Tibial nerve (tissue), 4 donors: Measurements from ENCODE around the gene AQP12B. TPM values are rescaled to one million over a fixed set of nuclear protein-coding genes. Genes with fewer than 3 reads are reported as not detected.
"Not testable (repeated sequence)": the region's sequence is repeated elsewhere in the genome, so short reads cannot be mapped to it uniquely, and the experiment has no call there.

Experiments used
- DNase-seq, 2 donors: peaks; one replicate each; pipeline ENCODE4 v3.0.0-alpha.2; 2019; ENCODE audit warnings: low spot score in 2 of 2
- H3K27ac ChIP-seq, 4 donors: fragments of 200-600 bp; sonication (generic) in 3 of 4; one replicate each; pipeline ENCODE4 v1.5.1; 2017 to 2019; ENCODE audit warnings: mild to moderate bottlenecking in 1 of 4
- H3K27me3 ChIP-seq, 2 donors: fragments of 200-600 bp; sonication (generic) in 1 of 2; one replicate each; pipeline versions ENCODE4 v1.5.1 to v1.6.0; 2017 to 2019
- H3K36me3 ChIP-seq, 3 donors: fragments of 200-600 bp; sonication (generic); one replicate each; pipeline ENCODE4 v1.5.1; 2018 to 2019
- H3K4me1 ChIP-seq, 4 donors: fragments of 200-600 bp; sonication (generic) in 3 of 4; one replicate each; pipeline ENCODE4 v1.5.1; 2017 to 2019
- H3K4me3 ChIP-seq, 4 donors: fragments of 200-600 bp; sonication (generic) in 3 of 4; one replicate each; pipeline ENCODE4 v1.5.1; 2017 to 2019; ENCODE audit warnings: mild to moderate bottlenecking in 1 of 4, moderate library complexity in 1 of 4
- H3K9me3 ChIP-seq, 4 donors: fragments of 200-600 bp; sonication (generic) in 3 of 4; one replicate each; pipeline ENCODE4 v1.5.1; 2017 to 2019
- CTCF ChIP-seq, 5 experiments: fragments of 200-600 bp in 3 of 5; fragments of 450-650 bp in 2 of 5; sonication (generic) in 3 of 5; IDR thresholded peaks; one replicate each; pipeline ENCODE4 v1.5.1; 2016 to 2019; ENCODE audit warnings: antibody characterized with exemption in 5 of 5, mild to moderate bottlenecking in 3 of 5, moderate library complexity in 2 of 5
- EP300 ChIP-seq, 2 donors: sonication (generic); formaldehyde crosslinking; IDR thresholded peaks; one replicate each; pipeline ENCODE4 v1.6.1; 2017; ENCODE audit warnings: antibody characterized with exemption in 2 of 2, mild to moderate bottlenecking in 1 of 2
- POLR2A ChIP-seq, 2 donors: fragments of 450-650 bp; IDR thresholded peaks; one replicate each; pipeline ENCODE4 v1.6.1; 2017; ENCODE audit warnings: antibody characterized with exemption in 2 of 2, mild to moderate bottlenecking in 2 of 2, moderate library complexity in 2 of 2
- WGBS, 2 donors: methylation state at CpG; one replicate each; pipeline ENCODE4 v1.1.5; 2018; 5-methylcytosine and 5-hydroxymethylcytosine counted together
- total RNA-seq, 4 donors: library from RNA; depleted of rRNA; stranded (reverse); fragments of >200 nt; gene quantifications; one replicate each; pipeline ENCODE4 v1.1.0, GENCODE V29; 2016

AQP12B gene
- total RNA-seq, 4 donors from 2014 or later: 0.22 TPM; not detected in 3

GRCh38 chr2:240685771-240686371 is 3.2 kb upstream of the AQP12B start:
- no peak for DNase-seq
- Histone ChIP-seq H3K9me3 (no peaks in the 10 kb centered on the region), H3K4me1 (no peaks in the 10 kb centered on the region), H3K36me3 (no peaks in the 10 kb centered on the region), H3K4me3 (no peak overlapping the region), H3K27ac (no peak overlapping the region), H3K27me3 (peaks cover 0 to 5% of the 10 kb centered on the region in 2 donors)
- 61 to 62% methylated on average over 10 of the region's 10 CpGs for WGBS, 2 donors
- TF ChIP-seq POLR2A (IDR thresholded peaks at IDR 0.05): no peak
- no peak for TF ChIP-seq EP300 (IDR thresholded peaks at IDR 0.05)
- no peak for TF ChIP-seq CTCF (IDR thresholded peaks at IDR 0.05)

GRCh38 chr2:240683980-240684728 is 1.5 kb upstream of the AQP12B start:
- H3K4me1 ChIP-seq, H3K4me3 ChIP-seq, DNase-seq, H3K27ac ChIP-seq, H3K36me3 ChIP-seq, H3K9me3 ChIP-seq, H3K27me3 ChIP-seq: not testable (repeated sequence)
- WGBS, 2 donors: 58 to 61% methylated on average over 12 to 14 of the region's 15 CpGs

GRCh38 chr2:240683329-240683979 is 769 bp upstream of the AQP12B start:
- not testable (repeated sequence) for H3K4me1 ChIP-seq, H3K27me3 ChIP-seq, DNase-seq, H3K9me3 ChIP-seq, H3K4me3 ChIP-seq, H3K36me3 ChIP-seq, H3K27ac ChIP-seq
- 59% methylated on average over 2 of the region's 15 CpGs; no CpG with 5 or more reads in 1 of the 2 donors for WGBS, 2 donors

DNA sequence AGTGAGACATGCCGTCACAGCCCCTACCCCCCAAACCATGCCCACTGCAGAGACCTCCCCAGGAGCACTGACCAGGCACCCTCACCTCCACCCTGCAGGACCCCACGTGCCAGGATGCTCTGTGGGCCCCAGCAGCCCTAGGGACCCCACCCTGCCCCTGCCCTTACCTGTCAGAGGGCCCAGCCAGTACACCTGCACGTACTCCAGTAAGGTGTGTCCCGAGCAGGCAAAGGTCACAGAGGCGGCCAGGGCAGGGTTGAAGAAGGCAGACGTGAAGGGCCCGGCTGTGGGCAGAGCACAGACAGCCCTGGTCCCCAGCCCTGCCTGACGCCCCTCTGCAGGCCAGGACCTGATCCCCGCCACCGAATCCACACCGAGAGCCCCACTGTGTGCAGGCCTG is 2.5 kb downstream of the AQP12B start:
- WGBS, 2 donors: 80% methylated on average over 1 of the region's 11 CpGs; no CpG with 5 or more reads in 1 of the 2 donors
- H3K27me3 ChIP-seq, H3K27ac ChIP-seq, H3K9me3 ChIP-seq, H3K36me3 ChIP-seq, H3K4me1 ChIP-seq, H3K4me3 ChIP-seq, DNase-seq: not testable (repeated sequence)

DNA sequence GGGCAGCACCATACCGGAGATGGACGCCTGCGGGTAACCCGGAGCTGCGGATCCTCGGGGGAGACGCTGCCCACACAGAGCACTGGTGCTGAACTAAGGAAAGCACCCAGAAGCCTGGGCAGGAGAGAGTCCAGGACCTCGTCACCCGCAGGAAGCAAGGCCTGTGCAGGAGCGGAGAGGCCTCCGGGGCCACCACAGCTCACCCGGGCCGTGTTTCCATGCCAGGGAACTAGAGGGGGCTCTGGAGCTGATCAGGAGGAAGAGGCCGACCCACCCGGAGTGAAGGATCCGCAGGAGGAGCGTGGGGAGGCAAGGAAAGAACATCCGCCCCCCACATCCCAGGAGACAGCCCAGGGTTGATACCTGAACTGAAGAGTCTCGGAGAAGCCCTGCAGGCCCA is 3.8 kb downstream of the AQP12B start:
- not testable (repeated sequence) for H3K27ac ChIP-seq, DNase-seq, H3K36me3 ChIP-seq, H3K4me3 ChIP-seq, H3K9me3 ChIP-seq, H3K4me1 ChIP-seq, H3K27me3 ChIP-seq
- no CpG with 5 or more reads among the region's 19 CpGs for WGBS, 2 donors

- H3K4me1 ChIP-seq, H3K9me3 ChIP-seq, H3K27ac ChIP-seq, DNase-seq, H3K4me3 ChIP-seq, H3K36me3 ChIP-seq: not testable (repeated sequence)
- H3K27me3 ChIP-seq: peaks cover 0 to 14% of the 10 kb centered on the region in 2 donors
- WGBS, 2 donors: 53% methylated on average over 5 of the region's 14 CpGs; no CpG with 5 or more reads in 1 of the 2 donors
Measured at GRCh38 chr2:240678043-240678442, 4.6 kb downstream of the AQP12B start.

GRCh38 chr2:240675345-240675744 is 7.3 kb downstream of the AQP12B start:
- WGBS, 2 donors: no CpG with 5 or more reads among the region's 24 CpGs
- H3K9me3 ChIP-seq: not testable (repeated sequence)

DNA sequence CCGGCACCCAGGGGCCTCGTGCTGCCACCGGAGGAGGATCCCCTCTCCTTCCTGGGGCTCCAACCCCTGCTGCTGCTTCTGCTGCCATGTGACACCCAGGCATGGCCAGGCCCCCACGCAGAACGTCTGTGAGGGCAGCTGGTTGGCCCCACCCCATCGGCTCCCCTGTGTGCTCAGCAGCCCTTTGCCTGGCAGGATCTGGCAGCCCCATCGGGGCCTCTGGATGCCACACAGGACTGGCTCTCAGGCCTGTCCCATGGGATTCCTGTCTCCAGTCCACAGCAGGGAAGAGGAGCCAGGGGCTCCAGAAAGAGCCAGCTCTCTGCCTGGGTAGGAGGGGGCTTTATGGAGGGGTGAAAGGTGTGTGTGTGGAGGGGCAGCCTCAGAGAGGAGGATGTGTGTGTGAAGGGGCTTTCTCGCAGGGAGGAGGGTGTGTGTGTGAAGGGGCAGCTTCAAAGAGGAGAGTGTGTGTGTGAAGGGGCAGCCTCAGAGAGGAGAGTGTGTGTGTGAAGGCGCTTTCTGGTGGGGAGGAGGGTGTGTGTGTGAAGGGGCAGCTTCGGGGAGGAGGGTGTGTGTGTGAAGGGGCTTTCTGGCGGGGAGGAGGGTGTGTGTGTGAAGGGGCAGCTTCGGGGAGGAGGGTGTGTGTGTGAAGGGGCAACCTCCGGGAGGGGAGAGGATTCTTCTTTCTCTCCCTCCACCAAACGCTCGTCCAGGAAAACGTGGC is 8.1 kb downstream of the AQP12B start:
- peaks cover 2 to 33% of the 10 kb centered on the region in 2 donors for H3K27me3 ChIP-seq
- not testable (repeated sequence) for H3K9me3 ChIP-seq, H3K4me1 ChIP-seq, DNase-seq, H3K36me3 ChIP-seq, H3K27ac ChIP-seq, H3K4me3 ChIP-seq
- 23 to 37% methylated on average over 8 to 10 of the region's 16 CpGs for WGBS, 2 donors

More at GRCh38 chr2:240675345-240675744, 7.3 kb downstream of the AQP12B start:
- not testable (repeated sequence) for H3K27ac ChIP-seq, H3K4me1 ChIP-seq, DNase-seq, H3K36me3 ChIP-seq, H3K4me3 ChIP-seq
- H3K27me3 ChIP-seq: peaks cover 2 to 32% of the 10 kb centered on the region in 2 donors
